ENCODE measurements around the gene ZBTB42.

The ZBTB42 gene

DNA sequence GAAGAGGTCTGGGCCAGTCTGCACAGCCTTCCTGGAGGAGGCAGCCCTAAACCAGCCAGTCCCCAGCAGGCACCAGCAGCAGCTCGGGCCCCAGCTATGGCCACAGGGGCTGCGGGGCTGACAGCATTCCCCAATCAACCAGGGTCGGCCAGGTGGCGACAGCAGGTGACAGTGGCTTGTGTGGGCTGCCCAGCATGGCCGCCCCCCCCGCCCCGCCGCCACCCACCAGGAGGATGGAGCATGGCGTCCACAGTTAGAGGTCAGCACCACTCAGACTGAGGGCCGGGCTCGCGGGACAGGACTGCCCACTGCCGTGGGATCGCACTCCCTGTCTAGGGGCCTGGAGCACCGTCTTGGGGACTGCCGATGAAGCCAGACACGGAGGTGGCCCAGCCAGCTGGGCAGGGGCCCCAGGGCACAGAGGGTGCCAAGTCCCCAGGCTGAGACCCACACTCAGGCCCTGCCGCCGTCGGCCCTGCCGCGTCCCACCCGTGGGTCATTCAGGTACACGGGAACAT lies 20.3 kb upstream of the ZBTB42 start:
- TF ChIP-seq, protein P1, sequence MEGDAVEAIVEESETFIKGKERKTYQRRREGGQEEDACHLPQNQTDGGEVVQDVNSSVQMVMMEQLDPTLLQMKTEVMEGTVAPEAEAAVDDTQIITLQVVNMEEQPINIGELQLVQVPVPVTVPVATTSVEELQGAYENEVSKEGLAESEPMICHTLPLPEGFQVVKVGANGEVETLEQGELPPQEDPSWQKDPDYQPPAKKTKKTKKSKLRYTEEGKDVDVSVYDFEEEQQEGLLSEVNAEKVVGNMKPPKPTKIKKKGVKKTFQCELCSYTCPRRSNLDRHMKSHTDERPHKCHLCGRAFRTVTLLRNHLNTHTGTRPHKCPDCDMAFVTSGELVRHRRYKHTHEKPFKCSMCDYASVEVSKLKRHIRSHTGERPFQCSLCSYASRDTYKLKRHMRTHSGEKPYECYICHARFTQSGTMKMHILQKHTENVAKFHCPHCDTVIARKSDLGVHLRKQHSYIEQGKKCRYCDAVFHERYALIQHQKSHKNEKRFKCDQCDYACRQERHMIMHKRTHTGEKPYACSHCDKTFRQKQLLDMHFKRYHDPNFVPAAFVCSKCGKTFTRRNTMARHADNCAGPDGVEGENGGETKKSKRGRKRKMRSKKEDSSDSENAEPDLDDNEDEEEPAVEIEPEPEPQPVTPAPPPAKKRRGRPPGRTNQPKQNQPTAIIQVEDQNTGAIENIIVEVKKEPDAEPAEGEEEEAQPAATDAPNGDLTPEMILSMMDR (IDR thresholded peaks at IDR 0.05; ENCODE audit: borderline replicate concordance, insufficient read depth, low read depth, low read length) = no peak
- no peak overlapping the region for H3K4me3 ChIP-seq (ENCODE audit: low read depth, low read length)

DNA sequence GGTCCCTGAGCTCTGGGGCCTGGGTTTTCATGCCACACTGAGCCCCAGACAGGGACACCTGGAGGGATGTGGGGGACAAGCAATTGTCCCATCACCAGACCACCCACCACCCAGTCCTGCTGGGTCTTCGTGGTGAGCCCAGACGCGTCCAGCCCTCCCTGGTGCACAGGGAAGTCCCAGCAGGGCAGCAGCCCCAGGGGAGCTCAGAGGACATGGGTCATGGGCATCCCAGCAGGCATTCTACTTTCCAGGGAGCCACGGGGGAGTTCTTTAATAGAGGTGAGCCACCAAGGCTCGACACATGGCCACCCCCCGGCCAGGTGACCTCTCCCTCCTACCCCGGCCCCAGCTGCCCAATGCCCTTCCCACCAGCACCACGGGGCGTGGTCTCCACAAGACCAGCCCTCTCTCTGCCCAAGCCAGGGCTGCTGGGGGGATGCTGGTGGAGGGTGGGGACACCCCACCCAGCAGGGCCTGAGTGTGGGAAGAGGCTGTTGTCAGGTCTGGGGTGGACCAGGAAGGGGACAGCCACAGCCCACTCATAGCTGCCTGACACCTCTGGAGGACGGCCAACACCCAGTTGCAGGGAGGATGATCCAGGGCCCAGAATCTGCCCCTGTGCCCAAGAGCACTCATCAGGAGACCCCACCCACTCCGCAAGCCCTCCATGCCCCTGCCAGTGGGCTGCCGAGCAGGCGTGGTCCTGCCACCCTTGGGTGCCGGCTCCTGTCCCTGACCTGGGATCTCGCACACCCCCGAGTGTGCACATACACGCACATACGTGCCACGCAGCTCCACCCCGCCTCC lies 19.4 kb upstream of the ZBTB42 start:
- TF ChIP-seq, protein P1 (IDR thresholded peaks at IDR 0.05; ENCODE audit: borderline replicate concordance, insufficient read depth, low read depth, low read length) = no peak
- H3K4me3 ChIP-seq (ENCODE audit: low read depth, low read length) = no peak overlapping the region

DNA sequence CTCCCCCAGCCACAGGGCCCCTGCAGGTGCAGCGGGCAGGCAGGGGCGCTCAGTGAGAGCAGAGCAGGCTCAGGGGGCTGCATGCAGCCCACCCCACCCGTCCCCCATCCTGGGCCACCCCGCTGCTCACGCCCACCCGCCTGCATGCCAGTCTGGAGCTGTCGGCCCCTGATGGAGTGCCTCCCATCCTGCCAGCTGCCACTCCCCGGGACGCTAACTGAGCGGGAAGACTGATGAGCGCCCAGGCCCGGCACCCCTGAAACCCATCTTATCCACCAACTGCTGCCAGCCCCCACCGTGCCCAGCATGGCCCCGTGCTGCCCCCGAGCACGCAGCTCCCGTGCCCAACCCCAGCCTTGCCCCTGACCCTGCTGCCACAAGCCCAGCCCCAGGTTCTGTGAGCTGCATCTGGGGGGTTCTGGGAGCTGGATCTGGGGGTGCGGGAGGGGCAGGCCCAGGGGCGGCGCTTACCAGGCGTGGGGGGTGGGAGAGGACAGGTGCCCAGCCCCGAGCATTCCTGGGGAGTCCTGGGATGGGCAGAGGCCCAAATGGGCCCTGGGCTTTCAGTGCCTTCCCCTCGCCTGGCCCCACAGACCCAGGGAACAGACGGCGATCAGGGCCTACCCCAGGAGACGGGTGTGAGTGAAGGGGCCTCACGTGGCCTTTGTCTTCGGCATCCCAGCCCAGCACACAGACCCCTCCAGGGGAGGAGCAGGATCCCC lies 18.7 kb upstream of the ZBTB42 start:
- H3K4me3 ChIP-seq (ENCODE audit: low read depth, low read length) = no peak overlapping the region
- TF ChIP-seq, protein P1 (IDR thresholded peaks at IDR 0.05; ENCODE audit: borderline replicate concordance, insufficient read depth, low read depth, low read length) = no peak

DNA sequence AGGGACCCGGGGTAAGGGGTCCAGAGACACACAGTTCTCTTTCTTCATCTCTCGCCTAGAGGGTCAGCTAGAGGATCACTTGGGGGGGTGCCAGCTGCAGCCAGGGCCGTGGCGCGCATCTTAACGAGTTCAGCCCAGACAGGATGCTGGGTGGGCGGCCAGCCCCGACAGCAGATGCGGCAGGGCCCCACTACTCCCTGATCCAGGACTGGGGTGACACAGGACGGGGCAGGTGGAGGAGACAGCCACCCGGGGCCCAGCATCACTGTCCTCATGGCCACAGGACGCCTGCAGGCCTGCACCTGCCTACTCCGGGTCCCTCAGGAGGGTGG lies 18.1 kb upstream of the ZBTB42 start:
- H3K4me3 ChIP-seq (ENCODE audit: low read depth, low read length) = no peak overlapping the region
- TF ChIP-seq, protein P1 (IDR thresholded peaks at IDR 0.05; ENCODE audit: borderline replicate concordance, insufficient read depth, low read depth, low read length) = no peak

DNA sequence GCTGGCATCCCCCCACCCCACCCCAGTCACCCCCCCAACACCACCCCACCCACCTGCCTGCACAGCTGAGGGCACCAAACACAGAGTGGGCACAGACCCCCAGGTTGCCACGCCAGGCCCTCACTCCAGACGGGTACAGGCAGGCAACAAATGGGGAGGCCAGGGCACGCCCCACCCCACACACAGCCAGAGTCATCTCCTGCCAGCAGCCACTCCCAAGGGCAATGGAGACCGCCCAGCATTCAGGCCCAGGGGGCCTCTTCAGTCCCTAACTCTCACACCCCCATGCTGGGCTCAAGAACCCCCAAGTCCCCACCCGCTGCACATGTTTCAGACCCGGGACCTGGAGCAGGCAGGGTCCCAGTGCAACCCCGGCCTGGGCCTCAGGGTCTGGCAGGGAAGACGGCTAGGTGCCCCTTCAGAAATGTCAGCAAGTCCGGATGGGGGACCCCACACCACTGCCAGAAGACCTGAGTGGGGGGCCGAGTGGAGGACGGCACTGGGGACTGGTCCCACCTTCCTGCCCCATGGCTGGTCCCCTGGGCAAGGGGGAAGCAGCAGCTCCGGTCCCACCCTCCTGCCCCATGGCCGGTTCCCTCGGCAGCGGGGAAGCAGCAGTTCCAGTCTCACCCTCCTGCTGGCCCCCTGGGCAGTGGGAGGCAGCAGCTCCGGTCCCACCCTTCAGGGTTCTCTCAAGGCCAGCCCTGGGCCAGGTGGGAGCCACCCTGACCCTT lies 17.2 kb upstream of the ZBTB42 start:
- TF ChIP-seq, protein P1 (IDR thresholded peaks at IDR 0.05; ENCODE audit: borderline replicate concordance, insufficient read depth, low read depth, low read length) = no peak
- H3K4me3 ChIP-seq (ENCODE audit: low read depth, low read length) = no peak overlapping the region

DNA sequence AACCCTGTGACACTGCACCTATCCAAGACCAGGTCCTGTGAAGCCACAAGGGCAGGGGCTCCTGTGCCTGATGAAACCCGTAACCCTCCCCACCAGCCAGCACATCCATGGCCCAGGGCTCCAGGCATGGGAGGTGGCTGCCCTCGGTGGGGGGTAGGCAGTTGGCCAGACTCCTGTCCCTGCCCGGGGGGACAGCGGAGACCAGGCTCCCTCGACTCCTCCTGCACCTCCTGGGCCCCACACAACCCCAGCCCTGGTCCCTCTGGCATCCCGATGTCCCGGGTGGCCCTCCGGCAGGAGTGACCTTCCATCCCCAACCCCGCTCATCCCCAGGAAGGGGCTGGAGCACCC lies 16.7 kb upstream of the ZBTB42 start:
- TF ChIP-seq, protein P1 (IDR thresholded peaks at IDR 0.05; ENCODE audit: borderline replicate concordance, insufficient read depth, low read depth, low read length) = no peak
- H3K4me3 ChIP-seq (ENCODE audit: low read depth, low read length) = no peak overlapping the region
